GM19455 (cell line): Measurements from ENCODE around the gene ATP2A2.

ENCODE experiments used
- ATAC-seq: cut with Tn5 transposase; IDR thresholded peaks from one replicate; pipeline ENCODE4 v1.9.1; 2021; ENCODE audit not compliant: unreplicated experiment

The ATP2A2 gene

GRCh38 chr12:110258466-110258865 lies 22.6 kb upstream of the ATP2A2 start:
- ATAC-seq = no peak

- no peak for ATAC-seq
Measured at GRCh38 chr12:110262442-110263388, 18.3 kb upstream of the ATP2A2 start.

- no peak for ATAC-seq
Measured at GRCh38 chr12:110266381-110266960, 14.6 kb upstream of the ATP2A2 start.

GRCh38 chr12:110266980-110267620 lies 13.9 kb upstream of the ATP2A2 start:
- no peak for ATAC-seq

GRCh38 chr12:110269622-110270124 lies 11.4 kb upstream of the ATP2A2 start:
- no peak for ATAC-seq

- ATAC-seq = no peak
Measured at GRCh38 chr12:110270125-110270962, 10.7 kb upstream of the ATP2A2 start.

- ATAC-seq = no peak
Measured at GRCh38 chr12:110271015-110271414, 10.0 kb upstream of the ATP2A2 start.

- ATAC-seq = no peak
Measured at GRCh38 chr12:110277530-110278254, 3.4 kb upstream of the ATP2A2 start.

GRCh38 chr12:110278255-110278536 lies 2.9 kb upstream of the ATP2A2 start:
- no peak for ATAC-seq

- no peak for ATAC-seq
Measured at GRCh38 chr12:110279566-110280375, 1.3 kb upstream of the ATP2A2 start.

GRCh38 chr12:110280392-110280778 lies 662 bp upstream of the ATP2A2 start:
- no peak for ATAC-seq

- peak; percentile 40 for ATAC-seq
Measured at GRCh38 chr12:110281549-110282299, 677 bp downstream of the ATP2A2 start.

GRCh38 chr12:110282300-110282860 lies 1.3 kb downstream of the ATP2A2 start:
- ATAC-seq = no peak

- no peak for ATAC-seq
Measured at GRCh38 chr12:110282956-110283817, 2.1 kb downstream of the ATP2A2 start.

- ATAC-seq = no peak
Measured at GRCh38 chr12:110284597-110284996, 3.5 kb downstream of the ATP2A2 start.

- no peak for ATAC-seq
Measured at GRCh38 chr12:110286623-110287022, 5.6 kb downstream of the ATP2A2 start.

- ATAC-seq = no peak
Measured at GRCh38 chr12:110287986-110288385, 6.9 kb downstream of the ATP2A2 start.
